Urothelium cell line (cell line): Measurements from ENCODE around the gene VEZT.
"Not testable (repeated sequence)": the region's sequence is repeated elsewhere in the genome, so short reads cannot be mapped to it uniquely, and the experiment has no call there.

ENCODE experiments used
- DNase-seq: peaks from one replicate; pipeline ENCODE4 v3.0.0; 2011; ENCODE audit warnings: low spot score, mixed read lengths
- FAIRE-seq: peaks from 2 replicates; lab custom pipeline; 2011; peaks lifted over from hg19 to GRCh38; lab: Jason Lieb, UNC

The VEZT gene

DNA sequence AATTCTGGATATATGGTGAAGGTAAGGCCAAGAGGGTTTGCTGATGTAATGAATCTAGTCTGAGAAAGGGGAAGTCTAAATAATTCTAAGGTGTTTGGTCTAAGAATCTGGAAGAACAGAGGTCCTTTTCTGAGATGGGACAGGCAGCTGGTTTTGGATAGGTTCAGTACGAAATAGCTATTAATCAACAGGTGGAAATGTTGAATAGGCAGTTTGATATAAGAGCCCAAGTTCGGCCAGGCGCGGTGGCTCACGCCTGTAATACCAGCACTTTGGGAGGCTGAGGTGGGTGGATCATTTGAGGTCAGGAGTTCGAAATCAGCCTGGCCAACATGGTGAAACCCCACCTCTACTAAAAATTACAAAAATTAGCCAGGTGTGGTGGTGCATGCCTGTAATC is 97.1 kb downstream of the VEZT start:
- not testable (repeated sequence) for FAIRE-seq

DNA sequence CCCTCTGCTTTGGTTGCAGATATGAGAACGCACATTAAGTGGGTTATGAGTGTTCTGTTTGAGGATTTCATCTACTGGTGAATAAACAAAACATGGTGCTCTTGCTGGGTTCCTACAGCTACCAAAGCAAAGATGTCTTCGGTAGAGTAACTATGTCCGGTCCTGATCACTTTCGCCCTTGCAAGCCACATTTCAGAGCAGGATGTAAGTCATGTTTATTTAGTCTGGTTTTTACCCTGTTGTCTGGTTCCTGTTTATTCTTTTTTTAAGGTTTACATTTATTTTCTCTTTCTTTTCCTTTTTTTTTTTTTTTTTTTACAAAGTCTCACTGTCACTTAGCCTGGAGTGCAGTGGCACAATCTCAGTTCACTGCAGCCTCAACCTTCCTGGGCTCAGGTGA is 99.2 kb downstream of the VEZT start:
- DNase-seq (no peak), FAIRE-seq (no peak)

More for the DNA sequence above, 97.1 kb downstream of the VEZT start:
- DNase-seq = not testable (repeated sequence)

DNA sequence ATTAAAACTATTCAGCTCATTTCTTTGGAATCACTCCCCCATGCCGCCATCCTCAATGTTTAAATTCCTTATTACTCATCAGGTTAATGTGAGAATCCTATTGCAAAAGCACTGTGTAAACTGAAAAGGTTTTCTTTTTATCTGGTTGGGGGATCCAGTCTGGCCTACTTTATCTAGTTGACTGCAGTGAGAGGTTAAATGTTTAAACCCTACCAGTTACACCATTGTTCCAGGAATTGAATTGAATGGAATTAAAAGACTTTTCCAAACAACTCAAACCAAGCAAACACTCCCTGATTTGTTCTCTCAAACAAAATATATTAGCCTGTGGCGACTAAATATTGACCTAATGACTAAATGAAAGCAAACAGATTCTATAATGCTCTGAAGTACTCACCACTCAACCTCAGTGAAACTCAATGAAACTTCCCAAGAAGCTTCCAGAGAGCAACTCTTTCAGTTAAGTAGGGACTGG is 100.5 kb downstream of the VEZT start:
- no peak for DNase-seq

DNA sequence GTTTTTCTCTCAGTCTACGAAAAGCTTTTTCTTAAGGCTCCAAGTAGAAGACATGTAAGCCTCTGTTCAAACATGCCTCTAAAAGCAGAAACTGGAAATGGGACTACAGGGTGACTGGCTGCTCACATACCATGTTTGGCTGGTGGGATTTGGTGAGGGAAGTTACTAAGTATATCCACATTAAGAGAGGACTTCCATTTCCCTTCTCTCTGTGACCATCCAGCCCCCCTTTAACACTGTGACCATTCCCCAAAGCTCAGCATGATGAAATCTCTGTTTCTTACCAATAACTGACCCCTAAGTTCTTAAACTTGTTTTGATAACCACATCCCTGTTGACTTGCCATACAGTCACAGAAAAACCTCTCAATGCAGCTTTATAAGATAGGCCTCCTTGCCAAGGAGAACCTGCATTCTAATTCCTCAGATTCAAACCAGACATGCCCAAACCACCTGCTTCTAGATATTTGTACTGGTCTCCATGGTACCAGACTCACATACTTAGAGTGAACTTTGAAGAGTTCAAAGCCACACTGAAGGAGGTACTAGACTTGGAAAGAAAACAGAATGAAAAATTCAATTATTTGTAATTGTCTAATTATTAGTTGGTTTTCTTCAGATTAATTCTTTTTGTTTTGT is 102.2 kb downstream of the VEZT start:
- FAIRE-seq (no peak), DNase-seq (no peak)

More for the DNA sequence above, 100.5 kb downstream of the VEZT start:
- no peak for FAIRE-seq

DNA sequence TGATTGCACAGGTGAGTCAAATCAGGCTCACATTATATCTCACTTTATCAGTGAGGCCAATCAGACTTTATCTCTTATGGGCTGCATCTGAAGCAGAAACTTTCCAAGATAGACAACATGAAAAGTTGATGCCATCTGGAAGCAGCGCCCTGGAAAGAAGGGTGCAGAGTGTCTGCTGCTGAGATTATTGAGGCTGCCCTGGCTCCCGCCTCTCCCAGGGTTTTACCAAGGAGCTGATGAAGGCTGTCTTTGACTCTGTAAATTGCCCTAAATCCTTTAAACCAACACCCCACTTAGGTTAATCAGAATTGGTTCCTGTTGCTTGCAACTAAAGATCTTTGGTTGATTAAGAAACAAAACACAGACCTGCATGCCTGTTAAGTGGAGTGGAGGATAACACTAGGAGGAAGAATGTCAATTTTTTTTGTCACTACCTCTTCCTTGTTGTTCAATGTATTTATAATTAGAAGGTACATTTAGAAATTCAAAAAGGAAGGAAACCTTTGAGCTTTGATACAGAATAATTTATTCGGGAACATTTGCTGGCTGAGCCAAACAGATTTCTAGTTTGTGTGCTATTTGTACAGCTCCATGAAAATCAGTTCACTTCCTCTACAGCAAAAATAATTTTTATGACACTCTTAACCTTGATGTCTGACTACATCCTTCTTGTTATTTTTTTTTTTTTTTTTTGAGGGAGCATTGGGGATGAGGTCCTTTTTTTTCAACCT is 104.1 kb downstream of the VEZT start:
- FAIRE-seq = no peak

DNA sequence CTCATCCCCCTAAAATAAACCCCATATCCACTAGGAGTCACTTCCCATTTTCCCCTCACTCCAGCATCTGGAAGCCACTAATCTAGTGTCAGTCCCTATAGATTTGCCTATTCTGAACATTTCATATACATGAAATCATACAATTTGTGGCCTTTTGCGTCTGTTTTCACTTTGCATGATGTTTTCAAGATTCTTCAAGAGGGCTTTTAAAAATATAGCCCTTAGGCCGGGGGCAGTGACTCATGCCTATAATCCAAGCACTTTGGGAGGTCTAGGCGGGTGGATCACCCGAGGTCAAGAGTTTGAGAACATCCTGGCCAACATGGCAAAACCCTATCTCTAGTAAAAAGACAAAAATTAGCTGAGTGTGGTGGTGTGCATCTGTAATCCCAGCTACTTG is 104.7 kb downstream of the VEZT start:
- no peak for FAIRE-seq
- no peak for DNase-seq

More for the DNA sequence above, 104.1 kb downstream of the VEZT start:
- DNase-seq = no peak

DNA sequence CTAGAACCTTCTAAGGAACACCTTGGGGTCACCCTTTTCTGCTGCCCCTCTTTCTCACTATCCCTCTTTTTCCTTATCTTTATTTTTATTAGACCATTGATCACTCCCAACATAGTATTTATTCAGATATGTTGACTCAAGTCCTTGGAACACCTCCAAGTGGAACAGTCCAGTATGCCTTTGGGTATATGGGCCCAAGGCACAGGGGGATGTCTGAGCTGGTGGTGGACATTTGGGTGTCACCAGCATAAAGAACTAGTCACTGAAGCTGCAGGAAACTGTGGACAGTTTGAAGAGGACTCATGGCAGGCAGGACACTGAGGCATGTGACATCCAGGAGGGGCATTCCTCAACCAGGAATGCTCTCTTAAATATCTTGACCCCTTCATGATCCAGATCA is 105.6 kb downstream of the VEZT start:
- DNase-seq (no peak), FAIRE-seq (no peak)

DNA sequence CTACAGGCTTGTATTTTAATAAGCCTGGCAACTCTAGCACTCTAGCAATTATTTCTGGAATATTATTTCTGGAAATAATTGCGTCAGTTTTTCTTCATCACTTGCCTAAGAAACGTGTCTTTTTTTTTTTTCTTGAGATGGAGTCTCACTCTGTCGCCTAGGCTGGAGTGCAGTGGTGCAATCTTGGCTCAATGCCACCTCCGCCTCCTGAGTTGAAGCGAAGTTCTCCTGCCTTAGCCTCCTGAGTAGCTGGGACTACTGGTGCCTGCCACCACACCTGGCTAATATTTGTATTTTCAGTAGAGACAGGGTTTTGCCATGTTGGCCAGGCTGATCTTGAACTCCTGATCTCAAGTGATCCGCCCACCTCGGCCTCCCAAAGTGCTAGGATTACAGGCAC is 106.6 kb downstream of the VEZT start:
- not testable (repeated sequence) for FAIRE-seq, DNase-seq

DNA sequence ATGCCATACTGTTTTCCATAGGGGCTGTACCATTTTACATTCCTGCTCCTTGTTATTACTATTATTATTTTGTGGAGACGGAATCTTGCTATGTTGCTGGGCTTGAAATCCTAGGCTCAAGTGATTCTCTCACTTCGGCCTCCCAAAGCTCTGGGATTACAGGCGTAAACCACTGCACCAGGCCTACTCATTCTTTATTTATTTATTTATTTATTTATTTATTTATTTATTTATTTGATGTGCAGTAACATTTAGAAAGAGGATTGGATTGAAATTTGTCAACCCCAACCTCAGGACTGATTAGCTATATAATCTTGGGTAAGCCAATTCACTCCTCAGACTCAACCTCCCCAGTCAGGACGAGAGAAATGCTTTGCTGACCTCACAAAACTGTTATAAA is 107.9 kb downstream of the VEZT start:
- FAIRE-seq (no peak), DNase-seq (no peak)

DNA sequence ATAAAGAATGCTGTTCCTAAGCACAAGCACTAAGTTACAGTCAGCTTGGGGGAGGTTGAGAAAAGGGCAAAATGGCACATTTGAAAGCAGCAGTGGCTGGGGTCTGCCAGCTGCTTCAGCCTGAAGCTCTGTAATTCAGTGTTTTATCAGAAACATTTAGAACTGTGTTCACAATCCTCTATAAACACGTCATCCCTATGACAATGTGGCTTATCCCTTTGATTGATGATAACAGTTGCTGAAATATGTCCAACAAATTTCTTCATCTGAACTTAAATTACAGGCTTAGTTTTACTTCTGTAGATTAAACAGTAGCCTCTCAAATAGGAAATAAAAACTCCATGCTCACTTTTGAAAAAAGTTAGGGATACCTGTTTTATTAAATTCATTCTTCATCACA is 108.8 kb downstream of the VEZT start:
- DNase-seq = no peak
- FAIRE-seq = no peak

DNA sequence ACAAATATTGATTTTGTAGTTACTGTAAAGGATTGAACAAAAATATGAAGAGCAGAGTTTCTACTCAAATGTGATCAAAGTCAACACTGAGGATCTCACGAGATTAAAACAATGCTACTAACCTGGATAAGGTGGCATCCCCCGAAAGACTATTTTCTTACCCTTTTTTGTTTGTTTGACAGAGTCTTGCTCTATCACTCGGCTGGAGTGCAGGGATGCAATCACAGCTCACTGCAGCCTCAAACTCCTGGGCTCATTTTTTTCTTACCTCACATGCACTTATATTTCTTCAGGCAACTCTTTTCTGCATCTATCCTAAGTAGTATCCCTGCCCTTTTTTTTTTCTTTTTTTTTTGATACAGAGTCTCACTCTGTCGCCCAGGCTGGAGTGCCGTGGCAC is 109.2 kb downstream of the VEZT start:
- no peak for FAIRE-seq

DNA sequence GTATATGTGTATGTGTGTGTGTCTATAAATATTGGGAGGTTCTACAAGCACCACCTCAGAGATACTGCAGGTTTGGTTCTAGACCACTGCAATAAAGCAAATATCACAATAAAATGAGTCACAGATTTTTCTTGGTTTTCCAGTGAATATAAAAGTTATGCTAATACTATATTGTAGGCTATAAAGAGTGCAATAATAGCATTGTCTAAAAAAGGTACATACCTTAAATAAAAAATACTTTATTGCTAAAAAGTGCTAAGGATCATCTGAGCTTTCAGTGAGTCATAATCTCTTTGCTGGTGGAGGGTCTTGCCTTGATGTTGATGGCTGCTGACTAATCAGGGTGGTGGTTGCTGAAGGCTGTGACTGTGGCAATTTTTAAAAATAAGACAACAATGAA is 111.1 kb downstream of the VEZT start:
- FAIRE-seq = no peak

More for the DNA sequence above, 109.2 kb downstream of the VEZT start:
- DNase-seq = no peak

DNA sequence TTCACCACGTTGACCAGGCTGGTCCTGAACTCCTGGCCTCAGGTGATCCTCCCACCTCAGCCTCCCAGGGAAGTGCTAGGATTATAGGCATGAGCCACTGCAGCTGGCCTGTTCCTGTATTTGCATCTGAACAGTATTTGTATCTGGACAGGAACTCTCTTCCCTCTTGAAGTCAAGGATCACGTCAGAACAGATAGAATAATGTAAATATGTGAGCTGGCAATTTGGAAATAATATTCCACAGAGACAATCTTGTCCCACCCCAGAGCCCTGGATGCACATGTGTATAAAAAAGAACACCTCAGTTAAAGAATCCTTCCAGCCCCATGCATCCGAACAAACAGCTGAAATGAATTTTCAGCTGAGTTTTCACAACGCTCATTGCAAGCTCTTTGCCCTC is 118.3 kb downstream of the VEZT start:
- FAIRE-seq (no peak), DNase-seq (no peak)

More for the DNA sequence above, 111.1 kb downstream of the VEZT start:
- DNase-seq = no peak

DNA sequence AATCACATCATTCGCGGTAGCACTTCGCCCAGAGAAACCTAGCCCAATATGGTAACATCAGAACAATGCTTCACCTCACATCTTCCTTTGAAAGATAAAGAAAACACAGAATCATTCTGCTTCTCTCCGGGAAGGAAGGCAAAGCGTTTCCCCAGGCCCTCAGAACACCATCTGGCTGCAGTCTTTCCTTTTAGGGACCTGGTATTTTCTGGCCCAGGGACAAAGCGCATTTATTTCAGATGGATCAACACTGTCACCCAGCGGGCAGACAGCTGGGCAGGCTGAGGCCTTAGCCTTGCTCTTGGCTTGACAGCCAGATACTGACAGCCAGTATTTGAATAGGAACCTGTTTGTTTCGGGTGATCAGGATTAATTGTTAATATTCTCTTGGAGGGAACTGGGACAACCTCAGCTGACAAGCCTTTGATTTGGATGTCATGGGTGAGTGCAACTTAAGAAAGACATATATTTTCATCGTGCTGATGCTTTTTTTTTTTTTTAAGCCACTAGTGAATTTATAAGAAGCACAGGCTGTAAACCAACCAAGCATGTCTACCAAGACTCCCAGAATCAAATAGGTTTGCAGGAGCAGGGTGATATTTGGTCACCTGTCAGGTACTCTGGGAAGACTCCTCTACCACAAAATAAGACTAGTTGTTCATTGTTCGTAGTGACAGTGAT is 118.9 kb downstream of the VEZT start:
- FAIRE-seq = no peak
- DNase-seq = peak; percentile 50

DNA sequence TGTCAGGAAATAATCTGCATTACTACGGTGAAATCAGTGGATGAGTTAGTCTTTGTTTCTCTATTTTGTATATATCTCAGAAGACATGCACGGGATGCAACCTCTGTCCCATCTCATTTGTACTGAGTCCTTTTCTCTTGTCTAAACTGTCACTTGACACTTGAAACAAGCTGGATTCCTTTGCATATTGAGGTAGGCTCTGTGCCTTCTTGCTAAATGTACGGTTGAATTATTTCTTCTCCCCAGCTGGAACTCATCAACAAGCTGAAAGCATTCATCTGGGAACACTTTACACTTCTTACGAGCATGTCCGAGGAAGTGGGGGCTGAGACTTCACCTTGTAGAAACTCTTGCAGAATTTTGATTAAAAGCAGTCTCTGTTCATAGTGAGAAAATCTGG is 119.5 kb downstream of the VEZT start:
- DNase-seq (no peak), FAIRE-seq (no peak)

DNA sequence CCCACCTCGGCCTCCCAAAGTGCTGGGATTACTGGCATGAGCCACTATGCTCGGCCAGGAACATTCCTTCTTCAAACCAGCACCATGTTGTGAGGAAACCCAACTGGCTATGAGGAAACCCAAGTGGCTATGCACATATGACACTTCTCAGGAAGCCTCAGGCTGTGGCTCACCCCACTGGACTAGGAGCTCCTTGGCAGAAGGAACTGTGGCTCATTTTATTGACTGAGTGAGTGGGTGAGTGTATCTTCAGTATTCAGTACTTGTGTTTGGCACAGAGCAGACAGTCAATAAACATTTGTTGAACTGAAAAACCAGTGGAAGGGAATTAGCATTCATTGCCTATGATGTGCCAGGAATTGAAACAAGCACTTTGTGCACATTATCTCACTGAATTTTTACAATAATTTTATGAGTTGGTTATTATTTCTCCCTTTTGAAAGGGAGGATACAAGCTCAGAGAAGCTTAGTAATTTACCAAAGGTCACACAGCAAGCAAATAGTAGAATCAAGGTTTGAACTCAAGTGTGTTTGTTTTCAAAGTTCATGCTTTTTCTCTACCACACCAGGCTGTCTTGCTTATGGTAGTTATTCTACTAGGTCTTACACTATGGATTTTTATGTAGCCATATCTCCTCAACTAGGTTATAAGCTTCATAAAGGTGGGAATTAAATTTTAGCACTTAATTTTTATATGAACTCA is 121.6 kb downstream of the VEZT start:
- FAIRE-seq (no peak), DNase-seq (no peak)

DNA sequence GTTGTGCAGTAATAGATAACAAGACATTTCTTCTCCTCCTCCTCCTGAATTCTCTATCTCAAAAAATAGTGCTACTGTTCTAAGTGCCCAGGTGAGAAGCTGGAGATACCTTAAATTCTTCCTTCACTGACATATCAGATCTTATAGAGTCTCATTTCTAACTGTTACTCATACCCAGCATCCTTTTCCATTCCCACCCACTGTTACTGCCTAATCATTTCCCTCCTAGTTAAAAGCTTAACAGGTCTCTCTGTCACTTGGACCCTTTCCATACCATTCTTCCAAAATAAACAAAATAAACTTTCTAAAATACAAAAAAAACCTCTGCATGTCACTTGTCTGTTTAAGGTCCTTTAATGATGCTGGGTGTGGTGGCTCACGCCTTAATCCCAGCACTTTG is 124.4 kb downstream of the VEZT start:
- FAIRE-seq (no peak), DNase-seq (no peak)

DNA sequence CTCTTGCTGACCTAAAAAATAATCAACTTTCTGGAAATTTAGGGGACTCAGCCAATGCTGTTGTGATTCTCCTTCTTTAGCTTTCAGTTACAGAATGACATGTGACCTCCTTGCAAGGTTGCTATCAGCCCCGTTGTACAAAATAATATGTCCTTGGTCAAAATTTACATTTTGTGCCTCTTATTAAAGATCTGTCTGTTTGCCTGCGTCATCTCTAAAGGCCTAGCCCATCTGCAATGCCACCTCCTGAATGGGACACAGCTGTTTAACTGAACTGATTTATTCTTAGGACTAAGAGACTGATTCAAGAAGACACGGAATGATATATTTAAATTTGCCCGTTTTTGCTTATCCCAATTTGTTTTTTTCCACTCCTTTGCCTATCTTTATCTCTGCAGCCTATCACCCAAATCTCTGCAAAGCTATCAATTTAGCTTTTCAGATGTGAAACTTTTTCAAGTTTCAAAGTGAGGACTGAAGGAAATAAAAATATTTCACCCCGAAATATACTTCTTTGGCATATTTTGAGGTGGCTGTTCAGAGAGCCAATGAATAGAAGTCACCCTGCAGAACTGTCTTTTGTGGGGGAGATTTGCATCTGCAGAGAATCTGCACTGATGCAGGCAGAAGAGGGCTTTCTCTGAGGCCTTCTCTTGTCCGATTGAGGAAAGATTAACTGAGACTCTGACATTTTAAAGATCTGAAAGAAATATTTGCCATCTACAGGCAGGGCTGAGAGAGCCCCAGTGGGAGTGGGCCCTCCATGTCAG is 126.0 kb downstream of the VEZT start:
- DNase-seq = no peak
- FAIRE-seq = no peak

DNA sequence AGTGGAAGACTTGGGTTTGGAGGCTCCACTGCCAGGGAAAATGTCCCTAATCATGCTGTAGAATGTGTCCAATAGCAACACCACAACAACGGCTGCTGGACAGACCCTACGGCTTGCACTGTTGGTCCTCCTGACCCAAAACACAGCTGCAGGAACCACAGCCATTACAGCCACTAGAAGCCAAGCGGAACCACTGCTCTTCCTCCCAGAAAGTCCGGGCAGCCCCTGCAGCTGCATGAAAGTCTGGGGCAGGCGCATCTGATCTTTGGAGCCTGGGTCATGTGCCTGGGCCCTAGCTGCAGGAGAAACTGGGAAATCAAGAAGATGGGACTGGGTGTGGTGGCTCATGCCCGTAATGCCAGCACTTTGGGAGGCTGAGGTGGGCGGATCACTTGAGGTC is 131.7 kb downstream of the VEZT start:
- no peak for FAIRE-seq
- DNase-seq = no peak

DNA sequence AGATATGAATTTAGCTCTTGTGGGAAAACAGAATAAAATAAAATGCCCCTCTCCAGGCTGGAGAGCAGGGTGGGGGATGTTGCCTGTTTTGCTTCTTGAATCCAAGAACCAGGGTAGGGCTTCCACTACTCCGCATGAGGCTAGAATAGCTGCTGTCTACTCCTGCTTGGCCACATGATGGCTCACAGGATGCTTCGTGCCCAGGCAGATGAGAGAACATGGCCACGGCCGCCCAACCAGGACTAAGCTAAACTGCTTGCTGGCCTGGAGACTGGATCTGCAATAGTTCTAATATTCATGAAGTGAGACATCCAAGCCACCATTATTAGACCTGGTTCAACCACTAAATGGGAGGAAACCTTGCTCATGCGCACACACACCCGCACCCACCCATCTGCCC is 134.1 kb downstream of the VEZT start:
- DNase-seq = no peak
- no peak for FAIRE-seq
